ENCODE results near the gene PHF5A. TPM values are rescaled to one million over a fixed set of nuclear protein-coding genes. Genes with fewer than 3 reads are reported as not detected.

The PHF5A gene
- total RNA-seq, 4 donors from 2014 or later = 33.8 to 43.5 (median 38.9) TPM

- no peak for TF ChIP-seq CTCF (IDR thresholded peaks at IDR 0.05 in 4 of 5, conservative IDR thresholded peaks at IDR 0.05 in 1 of 5)
- TF ChIP-seq POLR2A (IDR thresholded peaks at IDR 0.05) = peak; percentile 22 to 34
- Histone ChIP-seq H3K4me1 (peaks cover 69 to 78% of the 10 kb centered on the region in 2 donors), H3K9me3 (no peaks in the 10 kb centered on the region), H3K36me3 (peaks cover 0 to 44% of the 10 kb centered on the region in 2 donors), H3K27me3 (no peaks in the 10 kb centered on the region), H3K27ac (peak overlapping the region; percentile 96 to 98 (median 96)), H3K4me3 (peak overlapping the region in 2 of 4 donors; percentile 1 to 10)
- ATAC-seq (peak; percentile 60 to 76), DNase-seq (peak; percentile 79 to 80)
- in situ Hi-C loops (cut with MboI; ENCODE audit: low sequenced_read_pairs in 4 of 4) (loop anchor here in 1 of 4 donors (5.0 kb wide), 1 partner anchor 41 kb away; no protein-coding TSS in a partner anchor), intact Hi-C loops (cut with DNase I; ENCODE audit: low total_unique reads) (loop anchor here (1.0 to 2.0 kb wide), 2 partner anchors 35 to 109 kb away; no protein-coding TSS in a partner anchor)
These were observed 44.9 kb upstream of the PHF5A start for GRCh38 chr22:41513391-41513790.

- Histone ChIP-seq H3K4me3 (peak overlapping the region in 2 of 4 donors; percentile 1 to 10), H3K36me3 (peaks cover 0 to 45% of the 10 kb centered on the region in 2 donors), H3K9me3 (no peaks in the 10 kb centered on the region), H3K27me3 (no peaks in the 10 kb centered on the region), H3K4me1 (peaks cover 72 to 81% of the 10 kb centered on the region in 2 donors), H3K27ac (peak overlapping the region; percentile 96 to 98 (median 96))
- intact Hi-C loops (cut with DNase I; ENCODE audit: low total_unique reads) (loop anchor here (1.0 to 2.0 kb wide), 2 partner anchors 34 to 108 kb away; no protein-coding TSS in a partner anchor), in situ Hi-C loops (cut with MboI; ENCODE audit: low sequenced_read_pairs in 4 of 4) (loop anchor here in 1 of 4 donors (5.0 kb wide), 1 partner anchor 40 kb away; no protein-coding TSS in a partner anchor)
- peak; percentile 69 to 70 for ATAC-seq
- DNase-seq = peak; percentile 81 to 90
- no peak for TF ChIP-seq CTCF (IDR thresholded peaks at IDR 0.05 in 4 of 5, conservative IDR thresholded peaks at IDR 0.05 in 1 of 5)
- TF ChIP-seq POLR2A (IDR thresholded peaks at IDR 0.05) = no peak
These were observed 44.1 kb upstream of the PHF5A start for GRCh38 chr22:41512421-41513194.

GRCh38 chr22:41511521-41511968, 43.1 kb upstream of the PHF5A start:
- DNase-seq (no peak), ATAC-seq (peak; percentile 33 to 56)
- H3K36me3 ChIP-seq = peaks cover 0 to 35% of the 10 kb centered on the region in 2 donors
- peak overlapping the region; percentile 96 to 98 (median 96) for H3K27ac ChIP-seq
- peak in 1 of 2 donors; percentile 20 for TF ChIP-seq POLR2A (IDR thresholded peaks at IDR 0.05)
- no peak for TF ChIP-seq CTCF (IDR thresholded peaks at IDR 0.05 in 4 of 5, conservative IDR thresholded peaks at IDR 0.05 in 1 of 5)
- intact Hi-C loops (cut with DNase I; ENCODE audit: low total_unique reads) (no loop called here), in situ Hi-C loops (cut with MboI; ENCODE audit: low sequenced_read_pairs in 4 of 4) (loop anchor here in 1 of 4 donors (5.0 kb wide), 1 partner anchor 39 kb away; no protein-coding TSS in a partner anchor)
- no peak overlapping the region for H3K4me3 ChIP-seq
- H3K27me3 ChIP-seq = no peaks in the 10 kb centered on the region
- H3K9me3 ChIP-seq = no peaks in the 10 kb centered on the region
- peaks cover 75 to 79% of the 10 kb centered on the region in 2 donors for H3K4me1 ChIP-seq

GRCh38 chr22:41508770-41509170, 40.3 kb upstream of the PHF5A start:
- H3K9me3 ChIP-seq = no peaks in the 10 kb centered on the region
- intact Hi-C loops (cut with DNase I; ENCODE audit: low total_unique reads) = no loop called here
- H3K36me3 ChIP-seq = peaks cover 0 to 18% of the 10 kb centered on the region in 2 donors
- peak in 2 of 5 experiments; percentile 17 to 27 for TF ChIP-seq CTCF (IDR thresholded peaks at IDR 0.05 in 4 of 5, conservative IDR thresholded peaks at IDR 0.05 in 1 of 5)
- no peak for TF ChIP-seq POLR2A (IDR thresholded peaks at IDR 0.05)
- in situ Hi-C loops (cut with MboI; ENCODE audit: low sequenced_read_pairs in 4 of 4) = no loop called here
- no peak overlapping the region for H3K4me3 ChIP-seq
- H3K4me1 ChIP-seq = peaks cover 81 to 83% of the 10 kb centered on the region in 2 donors
- H3K27ac ChIP-seq = peak overlapping the region; percentile 96 to 98 (median 96)
- DNase-seq = no peak
- no peak for ATAC-seq
- H3K27me3 ChIP-seq = no peaks in the 10 kb centered on the region
